ENCODE measurements around the gene NTSR1.
A peak's percentile ranks its signal among the peaks of the same experiment; 100 is the strongest.

The NTSR1 gene

DNA sequence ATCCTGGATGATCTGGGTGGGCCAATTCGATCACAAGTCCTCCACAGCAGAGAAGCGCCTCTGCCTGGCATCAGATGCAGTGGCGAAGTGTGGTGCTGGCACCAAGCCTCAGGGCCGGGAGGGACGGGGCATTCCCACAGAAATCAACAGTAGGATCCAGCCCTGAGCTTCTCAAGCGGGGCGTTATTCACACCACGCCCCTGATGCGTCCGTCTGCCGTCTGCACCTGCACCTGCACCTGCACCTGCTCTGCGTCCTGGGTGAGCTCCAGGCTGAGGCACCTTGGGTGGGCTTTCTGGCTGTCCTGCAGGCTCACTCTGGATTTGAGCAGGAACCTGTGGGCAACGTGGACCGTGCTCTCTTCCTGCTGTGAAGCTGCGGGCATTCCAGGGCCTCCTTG is 13.8 kb upstream of the NTSR1 start:
- no peak for DNase-seq

DNA sequence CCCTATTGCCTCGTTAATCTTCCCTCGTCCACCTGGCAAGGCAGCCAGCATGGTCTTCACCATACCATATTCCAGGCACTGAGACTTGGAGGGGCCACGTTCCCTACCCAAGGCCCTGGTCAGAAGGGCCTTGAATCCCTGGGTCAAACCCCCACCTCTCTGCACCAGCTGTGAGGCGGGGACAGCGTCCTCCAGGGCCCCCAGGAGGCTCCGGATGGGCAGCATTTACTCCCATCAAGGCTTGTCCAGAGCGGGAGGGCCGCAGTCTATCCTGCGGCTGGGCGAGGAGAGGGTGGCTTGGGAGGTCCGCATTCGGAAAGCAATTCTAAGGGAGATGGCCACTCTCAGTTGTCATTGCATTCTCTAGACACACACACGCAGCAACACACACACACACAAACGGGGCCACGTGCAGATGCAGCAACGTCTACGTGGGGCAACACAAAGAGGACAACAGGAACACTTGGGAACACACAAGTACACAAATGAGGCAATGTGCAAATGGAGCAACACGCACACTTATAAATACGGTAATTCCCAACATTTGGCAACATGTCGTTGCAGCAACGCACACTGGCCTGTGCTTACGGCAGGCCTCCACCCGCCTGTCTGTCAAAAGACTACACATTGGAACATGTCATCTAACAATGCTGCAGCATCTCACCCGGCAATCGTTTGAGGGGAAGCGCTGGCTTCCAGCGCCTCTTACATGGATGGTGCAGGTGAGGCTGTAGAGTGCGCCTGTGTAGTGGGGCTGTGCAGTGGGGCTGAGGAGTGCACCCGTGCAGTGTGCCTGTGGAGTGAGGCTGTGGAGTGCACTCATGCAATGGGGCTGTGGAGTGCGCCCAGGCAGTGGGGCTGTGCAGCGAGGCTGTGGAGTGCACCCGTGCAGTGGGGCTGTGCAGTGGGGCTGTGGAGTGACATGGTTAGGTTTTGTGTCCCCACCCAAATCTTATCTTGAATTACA is 12.9 kb upstream of the NTSR1 start:
- no peak for DNase-seq

- DNase-seq = no peak
These were observed 12.1 kb upstream of the NTSR1 start for GRCh38 chr20:62696434-62696957.

GRCh38 chr20:62696989-62697388 is 11.6 kb upstream of the NTSR1 start:
- DNase-seq = no peak

DNA sequence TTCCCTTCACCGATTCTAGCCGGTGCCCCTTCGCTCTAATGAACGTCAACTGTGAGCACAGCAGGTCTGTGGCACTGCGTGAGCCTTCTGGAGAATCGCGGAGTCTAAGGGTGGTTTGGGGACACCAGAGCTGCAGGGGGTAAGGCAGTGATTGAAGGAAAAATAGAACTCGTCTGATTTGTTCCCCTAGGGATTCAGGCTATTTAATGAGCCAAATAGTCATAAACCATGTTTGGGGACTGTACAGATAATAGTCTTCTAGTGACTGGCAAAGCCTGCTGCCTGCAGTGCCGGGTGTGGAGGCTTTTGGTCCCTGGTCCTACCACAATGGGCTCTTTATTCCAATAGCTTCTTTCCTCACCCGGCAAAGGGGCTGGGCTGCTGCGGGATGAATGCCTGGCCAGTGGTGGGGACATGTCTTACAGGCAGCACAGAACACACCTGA is 11.1 kb upstream of the NTSR1 start:
- DNase-seq = no peak

- no peak for DNase-seq
These were observed 10.4 kb upstream of the NTSR1 start for GRCh38 chr20:62698231-62698630.

DNA sequence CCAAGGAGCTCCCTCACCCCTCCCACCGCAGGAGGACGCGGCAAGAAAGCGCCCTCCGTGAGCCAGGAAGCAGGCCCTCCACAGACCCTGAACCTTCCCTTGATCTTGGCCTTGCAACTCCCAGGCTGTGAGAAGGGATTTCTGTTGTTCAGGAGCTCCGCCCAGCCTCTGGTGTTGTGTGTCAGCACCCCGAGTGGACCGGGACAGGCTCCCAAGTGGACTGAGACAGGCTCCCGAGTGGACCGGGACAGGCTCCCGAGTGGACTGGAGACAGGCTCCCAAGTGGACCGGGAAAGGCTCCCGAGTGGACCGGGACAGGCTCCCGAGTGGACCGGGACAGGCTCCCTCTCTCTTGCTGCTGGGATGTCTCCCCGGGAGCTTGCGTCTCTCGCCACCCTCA is 9.3 kb upstream of the NTSR1 start:
- no peak for DNase-seq

DNA sequence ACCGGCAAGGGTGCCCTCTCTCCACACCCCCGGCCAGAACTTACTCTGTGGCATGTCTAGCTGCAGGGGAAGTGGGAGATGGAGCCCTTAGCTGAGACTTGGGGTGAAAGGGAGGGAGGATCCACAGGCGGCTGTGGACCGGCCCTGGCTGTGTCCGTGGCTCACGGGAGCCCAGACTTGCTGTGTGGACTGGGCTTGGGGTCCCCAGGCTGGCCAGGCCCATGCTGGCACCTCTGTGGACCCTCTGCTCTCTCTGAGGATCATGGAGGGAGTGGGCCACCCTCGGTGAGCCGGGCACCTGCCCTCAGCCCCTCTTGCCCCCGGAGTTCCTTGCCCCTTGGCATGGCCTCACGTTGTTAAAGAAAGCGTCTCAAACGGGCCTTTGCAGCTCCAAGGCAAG is 8.9 kb upstream of the NTSR1 start:
- no peak for DNase-seq

DNA sequence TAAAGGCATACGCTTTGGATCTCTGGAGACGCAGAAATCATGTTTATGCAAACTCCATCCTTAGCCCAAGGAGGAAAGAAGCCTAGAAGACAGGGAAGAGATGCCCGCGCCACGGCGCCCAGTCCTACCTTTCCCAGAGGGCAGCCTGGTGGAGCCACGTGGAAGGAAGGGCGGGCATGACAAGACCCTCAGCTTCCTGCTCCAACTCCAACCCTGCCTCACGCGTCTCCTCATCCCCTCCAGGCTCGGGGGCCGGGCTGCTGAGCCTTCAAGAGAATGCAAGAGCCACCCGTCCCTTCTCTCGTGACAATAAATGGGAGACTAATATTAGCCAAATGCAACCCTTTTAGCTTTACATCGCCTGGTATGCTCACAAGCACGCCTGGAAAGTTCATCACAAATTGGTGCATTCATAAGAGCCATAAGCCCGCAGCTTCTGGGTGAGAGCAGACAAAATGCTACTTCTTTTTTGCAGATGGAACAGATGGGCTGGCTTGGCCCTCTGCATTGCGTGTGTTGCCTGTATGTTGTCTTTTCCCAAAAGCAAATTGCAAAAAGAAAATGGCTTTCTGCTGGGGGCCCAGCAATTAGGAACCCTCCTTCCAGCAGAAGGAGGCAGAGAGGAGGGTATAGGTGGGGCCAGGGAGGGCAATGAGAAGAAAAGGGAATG is 8.2 kb upstream of the NTSR1 start:
- no peak for DNase-seq

DNA sequence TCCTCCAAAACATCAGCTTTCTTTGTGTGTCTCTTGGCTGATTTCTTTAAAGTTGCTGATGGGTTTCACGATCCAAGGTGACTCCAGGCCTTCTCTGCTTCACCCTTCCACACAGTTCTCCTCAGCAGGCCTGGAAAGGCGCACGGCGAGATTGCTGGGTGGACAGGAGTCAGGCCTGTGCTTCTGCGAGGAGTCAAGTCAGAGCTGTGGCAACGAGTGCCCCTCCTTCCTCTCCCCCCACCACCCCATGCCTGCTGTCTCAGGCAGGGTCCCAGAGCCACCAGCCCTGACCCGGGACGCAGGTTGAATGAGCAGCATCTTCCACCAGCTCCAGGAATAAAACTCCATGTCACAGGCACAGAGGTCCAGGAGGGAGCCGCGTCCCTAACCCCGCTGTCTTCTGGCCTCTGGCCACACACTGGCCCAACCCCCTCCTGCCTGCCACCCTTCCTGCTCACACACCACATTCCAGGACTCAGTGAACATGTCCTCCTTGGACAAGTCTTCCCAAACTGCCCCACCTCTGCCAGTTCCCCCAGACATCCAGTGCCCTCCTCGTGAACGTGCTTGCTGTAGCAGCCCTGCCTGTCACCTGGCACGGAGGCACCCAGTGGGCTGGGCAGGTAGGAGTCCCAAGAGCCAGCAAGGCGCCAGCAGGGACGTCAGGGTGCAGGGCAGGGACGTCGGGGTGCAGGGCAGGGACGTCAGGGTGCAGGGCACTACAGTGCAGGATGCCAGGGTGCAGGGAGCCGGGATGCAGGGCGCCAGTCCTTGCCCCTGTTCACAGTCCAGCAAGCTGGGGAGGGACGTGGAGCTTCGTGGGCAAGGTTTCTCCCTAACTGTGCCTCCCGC is 7.2 kb upstream of the NTSR1 start:
- DNase-seq = no peak

- no peak for DNase-seq
These were observed 6.7 kb upstream of the NTSR1 start for GRCh38 chr20:62702013-62702300.

DNA sequence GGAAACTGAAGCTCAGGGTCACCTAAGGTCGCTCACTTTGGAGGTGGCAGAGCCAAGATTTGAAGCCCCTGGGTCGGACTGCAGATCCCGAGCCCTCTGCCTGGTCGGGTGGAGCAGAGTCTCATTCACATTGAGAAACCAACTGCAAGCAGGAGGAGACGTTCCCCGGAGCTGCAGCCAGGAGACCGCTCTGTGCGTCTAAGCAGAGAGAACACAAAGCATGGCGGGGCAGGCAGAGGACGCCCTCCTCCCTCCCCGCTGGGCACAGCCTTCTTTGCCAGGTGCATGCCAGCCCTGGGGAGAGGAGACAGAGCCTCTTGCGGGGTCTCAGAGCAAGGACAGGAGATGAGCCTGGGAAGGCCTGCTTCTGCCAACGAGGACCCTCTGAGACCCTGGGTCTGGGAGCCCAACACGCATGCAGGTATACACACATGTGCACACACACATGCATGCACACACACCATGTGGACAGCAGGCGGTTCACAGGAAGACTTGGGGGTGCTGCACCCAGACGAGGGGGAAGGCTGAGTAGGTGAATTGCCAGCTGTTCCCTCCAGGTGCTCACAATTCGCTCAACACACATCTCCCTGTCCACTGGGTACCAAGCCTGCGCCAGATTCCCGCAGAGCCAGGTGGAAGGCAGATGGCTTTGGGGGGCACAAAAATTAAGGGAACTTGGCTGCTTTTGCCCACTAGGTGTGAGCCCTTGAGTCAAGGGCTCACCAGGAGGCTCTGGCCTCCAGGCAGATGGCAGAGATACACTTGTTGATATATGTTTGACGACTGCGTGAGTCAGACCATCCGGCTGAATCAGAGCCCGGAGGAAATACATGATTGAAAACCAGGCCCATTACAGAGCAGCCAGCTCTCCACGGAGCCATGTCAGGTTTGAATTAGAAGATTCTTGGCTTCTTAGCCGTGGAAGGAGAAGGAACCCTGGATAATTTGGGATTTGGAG is 5.5 kb upstream of the NTSR1 start:
- no peak for DNase-seq

- DNase-seq = no peak
These were observed 4.8 kb upstream of the NTSR1 start for GRCh38 chr20:62703853-62704228.

DNA sequence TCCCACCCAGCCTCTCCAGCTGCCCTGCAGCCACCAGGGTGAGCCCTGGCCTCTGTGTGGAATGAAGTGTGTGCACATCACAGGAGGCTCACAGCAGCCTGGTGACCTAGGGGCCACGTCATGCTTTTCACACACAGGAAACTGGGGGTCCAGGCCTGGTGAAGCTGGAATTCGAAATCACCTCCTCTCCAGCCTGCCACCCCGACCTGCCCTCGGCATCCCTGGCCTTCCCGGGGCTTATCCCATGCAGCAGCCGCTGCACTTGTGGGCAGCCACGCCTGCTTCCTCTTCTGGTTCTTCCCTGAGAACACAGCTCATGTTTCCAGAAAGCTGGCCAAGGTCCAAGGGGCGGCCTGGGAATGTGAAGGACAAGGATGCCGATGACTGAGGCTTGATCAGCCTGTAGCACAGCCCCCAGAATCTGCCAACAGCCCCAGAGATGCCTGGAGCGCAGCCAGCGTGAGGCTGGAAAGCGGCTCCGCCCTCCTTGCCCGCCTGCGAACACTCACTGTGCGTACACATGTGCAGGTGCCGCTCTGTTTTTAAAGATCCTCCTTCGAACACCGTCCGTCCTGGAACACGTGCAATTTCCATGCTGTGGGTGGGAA is 4.2 kb upstream of the NTSR1 start:
- DNase-seq = peak; percentile 70

GRCh38 chr20:62705627-62706026 is 3.0 kb upstream of the NTSR1 start:
- DNase-seq = no peak

- DNase-seq = no peak
These were observed 2.3 kb upstream of the NTSR1 start for GRCh38 chr20:62706344-62706743.

DNA sequence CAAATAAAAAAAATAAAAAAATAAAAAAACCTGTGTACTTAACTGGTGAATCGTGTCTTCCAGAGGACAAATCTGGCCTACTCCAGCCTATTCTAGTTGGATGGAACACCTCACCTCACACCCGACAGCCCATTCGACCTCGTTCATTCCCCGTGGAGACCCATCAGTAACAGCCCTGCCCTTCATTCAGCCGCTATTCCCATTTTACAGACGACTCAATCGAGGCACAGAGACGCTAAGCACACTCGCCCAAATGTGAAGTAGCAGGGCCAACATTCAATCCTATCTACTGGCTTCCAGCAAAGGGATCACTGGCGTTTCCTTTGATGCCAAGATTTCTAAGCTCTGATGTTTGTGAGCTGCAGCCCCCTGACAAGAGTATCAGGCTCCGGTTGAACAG is 1.8 kb upstream of the NTSR1 start:
- no peak for DNase-seq

DNA sequence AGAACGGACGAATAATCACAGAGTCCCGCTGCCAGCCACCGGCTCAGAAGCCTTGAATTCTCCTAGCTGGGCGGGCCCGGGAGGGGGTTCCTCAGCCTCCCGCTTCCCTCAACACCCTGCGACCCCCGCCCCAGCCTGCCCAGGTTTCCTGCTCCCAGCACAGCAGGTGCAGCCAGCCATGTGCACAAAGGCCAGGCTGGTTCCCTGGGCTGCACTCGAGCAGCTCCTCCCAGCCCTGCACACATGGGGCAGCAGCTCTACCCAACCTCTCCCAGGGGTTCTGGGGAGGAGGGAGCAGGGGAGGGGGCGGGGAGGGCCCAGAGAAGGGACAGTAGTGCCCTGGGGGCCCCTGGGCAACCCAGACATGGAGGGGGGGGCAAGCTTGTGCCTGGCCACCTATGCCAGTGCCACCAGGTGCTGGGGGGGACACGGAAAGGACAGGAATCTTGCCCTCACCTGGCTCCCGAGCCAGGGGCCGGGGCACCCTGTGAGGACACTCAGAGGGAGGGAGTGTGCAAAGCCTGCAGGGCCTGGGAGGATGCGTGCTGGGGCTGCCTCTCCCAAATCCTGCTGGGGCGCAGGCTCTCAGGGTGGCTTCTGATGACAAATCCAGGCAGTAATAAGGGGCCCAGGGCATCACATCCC is 1.2 kb upstream of the NTSR1 start:
- DNase-seq = no peak

GRCh38 chr20:62707921-62708521 is 615 bp upstream of the NTSR1 start:
- no peak for DNase-seq

DNA sequence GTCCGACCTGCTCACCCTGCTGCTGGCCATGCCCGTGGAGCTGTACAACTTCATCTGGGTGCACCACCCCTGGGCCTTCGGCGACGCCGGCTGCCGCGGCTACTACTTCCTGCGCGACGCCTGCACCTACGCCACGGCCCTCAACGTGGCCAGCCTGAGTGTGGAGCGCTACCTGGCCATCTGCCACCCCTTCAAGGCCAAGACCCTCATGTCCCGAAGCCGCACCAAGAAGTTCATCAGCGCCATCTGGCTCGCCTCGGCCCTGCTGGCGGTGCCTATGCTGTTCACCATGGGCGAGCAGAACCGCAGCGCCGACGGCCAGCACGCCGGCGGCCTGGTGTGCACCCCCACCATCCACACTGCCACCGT is 885 bp downstream of the NTSR1 start:
- DNase-seq = no peak
